Measurements from ENCODE around the gene VPS13A. TPM values are rescaled to one million over a fixed set of nuclear protein-coding genes. Genes with fewer than 3 reads are reported as not detected.

Gene VPS13A
- total RNA-seq, 4 donors from 2014 or later = 16.4 to 51.0 (median 29.4) TPM

DNA sequence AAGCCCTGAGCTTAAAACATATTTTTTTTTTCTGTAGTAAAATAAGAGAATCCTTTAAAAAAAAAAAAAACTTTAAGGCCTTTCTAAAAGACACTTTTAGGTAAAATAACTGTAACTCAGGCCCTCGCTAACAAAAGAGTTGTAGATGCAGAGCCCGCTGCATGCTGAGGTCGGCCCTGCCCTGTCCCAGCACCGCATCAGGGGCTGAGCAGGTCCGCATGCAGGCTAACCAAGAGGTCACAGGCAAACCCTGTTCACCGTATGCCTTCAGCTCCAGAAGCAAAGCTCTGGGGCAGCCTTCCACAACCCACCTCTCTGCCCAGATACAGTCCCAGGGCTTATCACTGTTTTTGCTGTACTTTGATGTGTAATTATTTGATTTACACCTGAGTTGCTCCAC, 254.7 kb downstream of the VPS13A start:
- no peak overlapping the region for H3K4me3 ChIP-seq
- H3K4me1 ChIP-seq = no peaks in the 10 kb centered on the region
- intact Hi-C loops (cut with DNase I; ENCODE audit: low total_unique reads) = loop anchor here (2.0 kb wide), 1 partner anchor 319 kb away; no protein-coding TSS in a partner anchor
- no peak overlapping the region for H3K27ac ChIP-seq
- no peak for DNase-seq
- H3K9me3 ChIP-seq = no peaks in the 10 kb centered on the region
- no peaks in the 10 kb centered on the region for H3K36me3 ChIP-seq
- in situ Hi-C loops (cut with MboI; ENCODE audit: low sequenced_read_pairs in 4 of 4) = loop anchor here in 1 of 4 donors (10.0 to 25.0 kb wide), 2 partner anchors 323 to 605 kb away; partner anchors contain the start of gene GNAQ
- TF ChIP-seq CTCF (IDR thresholded peaks at IDR 0.05 in 4 of 5, conservative IDR thresholded peaks at IDR 0.05 in 1 of 5) = no peak
- no peak for TF ChIP-seq POLR2A (IDR thresholded peaks at IDR 0.05)
- no peaks in the 10 kb centered on the region for H3K27me3 ChIP-seq
- no peak for ATAC-seq

GRCh38 chr9:77433675-77434445, 256.5 kb downstream of the VPS13A start:
- H3K4me3 ChIP-seq = no peak overlapping the region
- H3K9me3 ChIP-seq = no peaks in the 10 kb centered on the region
- TF ChIP-seq CTCF (IDR thresholded peaks at IDR 0.05 in 4 of 5, conservative IDR thresholded peaks at IDR 0.05 in 1 of 5) = peak; percentile 66 to 90 (median 81)
- TF ChIP-seq POLR2A (IDR thresholded peaks at IDR 0.05) = no peak
- no peaks in the 10 kb centered on the region for H3K36me3 ChIP-seq
- H3K27me3 ChIP-seq = no peaks in the 10 kb centered on the region
- no peaks in the 10 kb centered on the region for H3K4me1 ChIP-seq
- peak; percentile 52 to 70 for ATAC-seq
- intact Hi-C loops (cut with DNase I; ENCODE audit: low total_unique reads) = loop anchor here (1.0 to 2.0 kb wide), 2 partner anchors 317 to 602 kb away; no protein-coding TSS in a partner anchor
- peak in 1 of 2 donors; percentile 33 for DNase-seq
- H3K27ac ChIP-seq = no peak overlapping the region
- in situ Hi-C loops (cut with MboI; ENCODE audit: low sequenced_read_pairs in 4 of 4) = loop anchor here in 1 of 4 donors (10.0 to 25.0 kb wide), 2 partner anchors 321 to 603 kb away; partner anchors contain the start of gene GNAQ

GRCh38 chr9:77435277-77435676, 257.9 kb downstream of the VPS13A start:
- no peak for DNase-seq
- TF ChIP-seq POLR2A (IDR thresholded peaks at IDR 0.05) (no peak), CTCF (IDR thresholded peaks at IDR 0.05 in 4 of 5, conservative IDR thresholded peaks at IDR 0.05 in 1 of 5) (no peak)
- no peak overlapping the region for H3K4me3 ChIP-seq
- H3K9me3 ChIP-seq = no peaks in the 10 kb centered on the region
- no peak overlapping the region for H3K27ac ChIP-seq
- H3K4me1 ChIP-seq = no peaks in the 10 kb centered on the region
- no peaks in the 10 kb centered on the region for H3K36me3 ChIP-seq
- in situ Hi-C loops (cut with MboI; ENCODE audit: low sequenced_read_pairs in 4 of 4) = loop anchor here in 1 of 4 donors (10.0 to 25.0 kb wide), 2 partner anchors 320 to 602 kb away; partner anchors contain the start of gene GNAQ
- intact Hi-C loops (cut with DNase I; ENCODE audit: low total_unique reads) = no loop called here
- no peak for ATAC-seq
- no peaks in the 10 kb centered on the region for H3K27me3 ChIP-seq

GRCh38 chr9:77435688-77436087, 258.4 kb downstream of the VPS13A start:
- Histone ChIP-seq H3K9me3 (no peaks in the 10 kb centered on the region), H3K4me1 (no peaks in the 10 kb centered on the region), H3K27me3 (no peaks in the 10 kb centered on the region), H3K4me3 (no peak overlapping the region), H3K27ac (no peak overlapping the region), H3K36me3 (no peaks in the 10 kb centered on the region)
- no peak for ATAC-seq
- intact Hi-C loops (cut with DNase I; ENCODE audit: low total_unique reads) (no loop called here), in situ Hi-C loops (cut with MboI; ENCODE audit: low sequenced_read_pairs in 4 of 4) (loop anchor here in 1 of 4 donors (10.0 to 25.0 kb wide), 2 partner anchors 319 to 602 kb away; partner anchors contain the start of gene GNAQ)
- no peak for TF ChIP-seq CTCF (IDR thresholded peaks at IDR 0.05 in 4 of 5, conservative IDR thresholded peaks at IDR 0.05 in 1 of 5)
- no peak for TF ChIP-seq POLR2A (IDR thresholded peaks at IDR 0.05)
- no peak for DNase-seq
